Left lung (tissue), 10 donors: Measurements from ENCODE around the gene LRRC57. TPM values are rescaled to one million over a fixed set of nuclear protein-coding genes. Genes with fewer than 3 reads are reported as not detected.
A peak's percentile ranks its signal among the peaks of the same experiment; 100 is the strongest.

Experiments
- ATAC-seq: fragments of 200-7000 bp; cut with Tn5 transposase; one replicate; pipeline ENCODE4 v1.9.1; 2020; ENCODE audit warnings: moderate library complexity
- DNase-seq, 4 donors: peaks; one replicate each; pipeline ENCODE4 v3.0.0-alpha.2; 2013 to 2020
- H3K27ac ChIP-seq, 2 donors: fragments of 200-600 bp; sonication (generic) in 1 of 2; one replicate each; pipeline versions ENCODE4 v1.5.0 to v1.8.0; 2020 to 2021
- H3K27me3 ChIP-seq, 2 donors: fragments of 200-600 bp; sonication (generic) in 1 of 2; one replicate each; pipeline versions ENCODE4 v1.5.0 to v1.8.0; 2020 to 2021
- H3K36me3 ChIP-seq, 2 donors: fragments of 200-600 bp; sonication (generic) in 1 of 2; one replicate each; pipeline versions ENCODE4 v1.5.0 to v1.8.0; 2020 to 2021
- H3K4me1 ChIP-seq, 2 donors: fragments of 200-600 bp; one replicate each; pipeline ENCODE4 v1.8.0; 2021
- H3K4me3 ChIP-seq, 2 donors: fragments of 200-600 bp; sonication (generic) in 1 of 2; one replicate each; pipeline versions ENCODE4 v1.5.0 to v1.8.0; 2020 to 2021; ENCODE audit warnings: mild to moderate bottlenecking in 1 of 2
- H3K9me3 ChIP-seq, 2 donors: fragments of 200-600 bp; sonication (generic) in 1 of 2; one replicate each; pipeline versions ENCODE4 v1.5.0 to v1.8.0; 2020 to 2021
- CTCF ChIP-seq, 2 donors: fragments of 200-600 bp; sonication (generic) in 1 of 2; IDR thresholded peaks; one replicate each; pipeline versions ENCODE4 v1.5.0 to v1.8.0; 2021; ENCODE audit warnings: antibody characterized with exemption in 2 of 2
- intact Hi-C, 2 donors: fragments of 100-400 bp; cut with DNase I; formaldehyde crosslinking; loops; one replicate each; pipeline versions ENCODE4 v1.11.2 to v1.14.2; 2022
- polyA plus RNA-seq, 6 donors: library from polyadenylated mRNA; unstranded; fragments of 120-200 nt; gene quantifications; one replicate each; pipeline ENCODE4 v1.2.1, GENCODE V29; 2013; ENCODE audit not compliant: insufficient read length in 6 of 6
- total RNA-seq, 2 donors: library from RNA; stranded (reverse); fragmentation: NEBNext Ultra II Directional; extraction: Animal tissue kit (Norgen Biotek cat#: 25700); gene quantifications; one replicate each; pipeline ENCODE4 v1.2.1, GENCODE V29; 2021
- donor health status: DM: no; HTN: yes; CAD: no.
- donor health status: DM: no; HTN: no; CAD: no.

The LRRC57 gene
- total and polyA plus RNA-seq, 8 donors: 21.5 to 27.9 (median 23.4) TPM

- H3K9me3 ChIP-seq: no peaks in the 10 kb centered on the region
- H3K36me3 ChIP-seq: peaks cover 0 to 4% of the 10 kb centered on the region in 2 donors
- no peak for TF ChIP-seq CTCF (IDR thresholded peaks at IDR 0.05)
- no peak for DNase-seq
- no peak overlapping the region for H3K27ac ChIP-seq
- intact Hi-C loops: loop anchor here in 1 of 2 donors (10.0 kb wide), 1 partner anchor 91 kb away; no protein-coding TSS in a partner anchor
- ATAC-seq: no peak
- H3K4me1 ChIP-seq: peaks cover 6 to 29% of the 10 kb centered on the region in 2 donors
- H3K4me3 ChIP-seq: no peak overlapping the region
- no peaks in the 10 kb centered on the region for H3K27me3 ChIP-seq
Measured at GRCh38 chr15:42553554-42553953, 5.0 kb upstream of the LRRC57 start.

GRCh38 chr15:42549741-42550392 lies 1.3 kb upstream of the LRRC57 start:
- intact Hi-C loops: loop anchor here in 1 of 2 donors (10.0 kb wide), 1 partner anchor 95 kb away; no protein-coding TSS in a partner anchor
- H3K4me1 ChIP-seq: peaks cover 19 to 63% of the 10 kb centered on the region in 2 donors
- no peak for ATAC-seq

DNA sequence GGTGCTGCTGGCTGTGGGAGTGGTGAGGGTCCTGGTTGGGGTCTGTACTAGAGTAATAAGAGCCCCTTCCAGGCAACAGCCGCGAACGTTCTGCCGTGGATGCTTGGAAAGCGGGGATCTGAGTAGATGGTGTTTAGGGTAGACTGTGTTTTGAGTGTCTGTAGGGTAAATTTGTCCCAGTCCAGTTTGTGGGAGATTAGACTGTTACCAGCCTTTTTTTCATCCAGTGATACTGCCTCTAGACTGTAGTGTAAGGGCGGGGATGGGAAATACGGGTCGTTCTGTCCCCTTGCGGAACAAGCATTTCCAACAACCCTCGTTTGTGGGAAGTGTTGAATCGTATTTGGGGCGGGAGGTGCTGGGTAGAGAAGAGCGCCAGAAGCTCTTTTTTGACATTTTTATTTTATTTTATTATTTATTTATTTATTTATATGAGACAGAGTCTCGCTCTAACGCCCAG lies 469 bp upstream of the LRRC57 start:
- ATAC-seq: peak; percentile 45
- intact Hi-C loops: no loop called here
- no peak for TF ChIP-seq CTCF (IDR thresholded peaks at IDR 0.05)
- DNase-seq: peak in 1 of 4 donors; percentile 49
- H3K4me3 ChIP-seq: peak overlapping the region; percentile 84 to 99
- H3K27ac ChIP-seq: peak overlapping the region; percentile 89 to 96
- H3K27me3 ChIP-seq: no peaks in the 10 kb centered on the region
- peaks cover 0 to 16% of the 10 kb centered on the region in 2 donors for H3K36me3 ChIP-seq
- peaks cover 19 to 68% of the 10 kb centered on the region in 2 donors for H3K4me1 ChIP-seq
- no peaks in the 10 kb centered on the region for H3K9me3 ChIP-seq

More at GRCh38 chr15:42549741-42550392, 1.3 kb upstream of the LRRC57 start:
- H3K27me3 ChIP-seq: no peaks in the 10 kb centered on the region
- peaks cover 0 to 8% of the 10 kb centered on the region in 2 donors for H3K36me3 ChIP-seq
- no peak for TF ChIP-seq CTCF (IDR thresholded peaks at IDR 0.05)
- H3K4me3 ChIP-seq: peak overlapping the region; percentile 84 to 99
- no peak for DNase-seq
- H3K9me3 ChIP-seq: no peaks in the 10 kb centered on the region
- peak overlapping the region in 1 of 2 donors; percentile 96 for H3K27ac ChIP-seq

- Histone ChIP-seq H3K4me3 (peak overlapping the region; percentile 84 to 99), H3K9me3 (no peaks in the 10 kb centered on the region), H3K36me3 (peaks cover 0 to 27% of the 10 kb centered on the region in 2 donors), H3K27me3 (no peaks in the 10 kb centered on the region), H3K27ac (peak overlapping the region; percentile 89 to 96), H3K4me1 (peaks cover 19 to 56% of the 10 kb centered on the region in 2 donors)
- DNase-seq: no peak
- TF ChIP-seq CTCF (IDR thresholded peaks at IDR 0.05): no peak
- intact Hi-C loops: no loop called here
- ATAC-seq: peak; percentile 43
Measured at GRCh38 chr15:42547918-42548248, 710 bp downstream of the LRRC57 start.

GRCh38 chr15:42544853-42545629 lies 3.6 kb downstream of the LRRC57 start:
- TF ChIP-seq CTCF (IDR thresholded peaks at IDR 0.05): no peak
- ATAC-seq (no peak), DNase-seq (no peak)
- Histone ChIP-seq H3K9me3 (no peaks in the 10 kb centered on the region), H3K27ac (peak overlapping the region in 1 of 2 donors; percentile 72), H3K27me3 (no peaks in the 10 kb centered on the region), H3K4me3 (no peak overlapping the region), H3K36me3 (peaks cover 0 to 51% of the 10 kb centered on the region in 2 donors), H3K4me1 (peaks cover 18 to 45% of the 10 kb centered on the region in 2 donors)
- intact Hi-C loops: no loop called here
